ENCODE data around the gene KRTAP13-1.

KRTAP13-1 gene

DNA sequence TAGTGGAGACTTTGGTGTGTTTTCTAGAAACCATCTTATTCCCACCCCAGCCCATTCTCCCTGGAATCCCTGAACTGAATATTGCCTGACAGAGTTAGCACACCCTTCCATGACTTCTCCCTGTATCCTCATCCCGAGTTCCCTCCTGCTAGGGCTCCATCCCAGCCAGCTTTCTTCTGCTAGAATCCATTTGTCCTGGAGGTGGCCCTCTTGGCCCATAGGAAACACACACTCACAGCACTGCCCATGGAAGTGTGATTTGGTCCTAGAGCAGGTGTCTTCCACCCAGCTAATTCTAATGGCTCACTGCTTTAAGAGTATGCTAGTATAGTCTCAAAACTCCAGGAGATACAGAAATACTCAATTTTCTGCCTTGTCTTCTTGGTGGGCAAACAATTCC lies 48.4 kb downstream of the KRTAP13-1 start:
- DNase-seq = no peak
- in situ Hi-C loops (cut with MboI; ENCODE audit: low pct_unique_long_range_greater_than_20kb, low sequenced_read_pairs) = no loop called here

Data from KBM-7 (cell line).